Tibial artery (tissue), 4 donors: Measurements from ENCODE around the gene TAOK3.
A peak's percentile ranks its signal among the peaks of the same experiment; 100 is the strongest.

Experiments used
- DNase-seq, 2 donors: peaks; one replicate each; pipeline ENCODE4 v3.0.0-alpha.2; 2019
- H3K27ac ChIP-seq, 2 donors: fragments of 200-600 bp; sonication (generic) in 1 of 2; 1 replicate in 1 of 2; 2 replicates in 1 of 2; pipeline ENCODE4 v1.5.1; 2018 to 2019; ENCODE audit warnings: mild to moderate bottlenecking in 1 of 2
- H3K27me3 ChIP-seq, 2 donors: fragments of 200-600 bp; sonication (generic) in 1 of 2; one replicate each; pipeline versions ENCODE4 v1.5.1 to v1.6.0; 2016 to 2019
- H3K36me3 ChIP-seq, 3 donors: fragments of 200-600 bp; sonication (generic) in 2 of 3; one replicate each; pipeline ENCODE4 v1.5.1; 2016 to 2019; ENCODE audit warnings: mild to moderate bottlenecking in 2 of 3
- H3K4me1 ChIP-seq, 4 donors: fragments of 200-600 bp; sonication (generic) in 2 of 4; 1 replicate in 3 of 4; 2 replicates in 1 of 4; pipeline ENCODE4 v1.5.1; 2016 to 2019
- H3K4me3 ChIP-seq, 2 donors: fragments of 200-600 bp; sonication (generic) in 1 of 2; 1 replicate in 1 of 2; 2 replicates in 1 of 2; pipeline ENCODE4 v1.5.1; 2018 to 2019; ENCODE audit warnings: mild to moderate bottlenecking in 2 of 2
- H3K9me3 ChIP-seq, 3 donors: fragments of 200-600 bp; sonication (generic) in 1 of 3; one replicate each; pipeline ENCODE4 v1.5.1; 2016 to 2019
- intact Hi-C: fragments of 100-400 bp; cut with DNase I; formaldehyde crosslinking; loops from one replicate; pipeline ENCODE4 v1.15.0; 2023; ENCODE audit warnings: low total_unique reads
- TF ChIP-seq, protein P1 (sequence below), 2 experiments: fragments of 200-600 bp in 1 of 2; fragments of 450-650 bp in 1 of 2; IDR thresholded peaks; one replicate each; pipeline ENCODE4 v1.5.1; 2017 to 2019; ENCODE audit warnings: antibody characterized with exemption in 2 of 2, mild to moderate bottlenecking in 1 of 2, moderate library complexity in 1 of 2

The TAOK3 gene

DNA sequence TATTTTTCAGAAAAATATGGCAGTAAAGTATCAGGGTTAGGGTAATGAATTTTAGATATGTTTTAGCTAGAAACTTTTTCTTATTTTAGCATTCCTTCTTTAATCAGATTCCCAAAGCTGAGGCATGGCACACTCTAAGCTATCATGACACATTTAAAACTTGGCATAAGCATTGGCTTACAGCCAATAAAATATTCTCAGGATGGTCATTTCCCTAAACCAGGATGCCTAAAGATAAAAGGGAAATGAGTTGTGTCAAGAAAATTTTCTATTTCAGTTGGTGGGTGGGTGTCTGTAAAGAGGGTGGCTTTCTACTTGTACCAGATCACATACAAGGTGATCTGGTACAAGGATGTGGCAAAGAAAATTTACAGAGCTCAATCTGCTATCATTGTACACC is 189.0 kb downstream of the TAOK3 start:
- DNase-seq: no peak
- no peak overlapping the region for H3K4me3 ChIP-seq
- TF ChIP-seq, protein P1, sequence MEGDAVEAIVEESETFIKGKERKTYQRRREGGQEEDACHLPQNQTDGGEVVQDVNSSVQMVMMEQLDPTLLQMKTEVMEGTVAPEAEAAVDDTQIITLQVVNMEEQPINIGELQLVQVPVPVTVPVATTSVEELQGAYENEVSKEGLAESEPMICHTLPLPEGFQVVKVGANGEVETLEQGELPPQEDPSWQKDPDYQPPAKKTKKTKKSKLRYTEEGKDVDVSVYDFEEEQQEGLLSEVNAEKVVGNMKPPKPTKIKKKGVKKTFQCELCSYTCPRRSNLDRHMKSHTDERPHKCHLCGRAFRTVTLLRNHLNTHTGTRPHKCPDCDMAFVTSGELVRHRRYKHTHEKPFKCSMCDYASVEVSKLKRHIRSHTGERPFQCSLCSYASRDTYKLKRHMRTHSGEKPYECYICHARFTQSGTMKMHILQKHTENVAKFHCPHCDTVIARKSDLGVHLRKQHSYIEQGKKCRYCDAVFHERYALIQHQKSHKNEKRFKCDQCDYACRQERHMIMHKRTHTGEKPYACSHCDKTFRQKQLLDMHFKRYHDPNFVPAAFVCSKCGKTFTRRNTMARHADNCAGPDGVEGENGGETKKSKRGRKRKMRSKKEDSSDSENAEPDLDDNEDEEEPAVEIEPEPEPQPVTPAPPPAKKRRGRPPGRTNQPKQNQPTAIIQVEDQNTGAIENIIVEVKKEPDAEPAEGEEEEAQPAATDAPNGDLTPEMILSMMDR (IDR thresholded peaks at IDR 0.05): no peak
- no peaks in the 10 kb centered on the region for H3K9me3 ChIP-seq
- intact Hi-C loops: loop anchor here (2.0 kb wide), 1 partner anchor 193 kb away; the partner anchor contains the start of gene SUDS3
- no peaks in the 10 kb centered on the region for H3K27me3 ChIP-seq
- H3K27ac ChIP-seq: no peak overlapping the region
- peaks cover 12 to 25% (median 14%) of the 10 kb centered on the region in 3 donors for H3K36me3 ChIP-seq
- peaks cover 0 to 24% (median 11%) of the 10 kb centered on the region in 4 donors for H3K4me1 ChIP-seq

DNA sequence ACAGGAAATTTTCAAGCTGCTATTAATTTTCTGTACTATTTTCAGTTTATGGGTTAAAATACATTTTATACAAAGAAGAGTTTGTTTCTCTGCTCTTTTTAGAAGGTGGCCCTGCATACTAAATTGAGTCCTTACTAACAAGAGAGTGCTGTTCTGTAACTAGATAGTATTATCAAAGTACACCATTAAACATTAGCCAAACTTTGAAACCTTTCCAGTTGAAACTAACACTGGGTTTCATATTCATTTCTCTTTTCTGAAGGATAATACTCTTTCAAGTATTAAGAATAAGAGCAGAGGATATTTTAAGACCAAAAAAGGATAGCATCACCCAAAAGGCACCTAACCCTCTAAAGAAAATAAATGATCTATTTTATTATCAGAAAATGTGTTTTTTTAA is 189.6 kb downstream of the TAOK3 start:
- no peak for DNase-seq
- Histone ChIP-seq H3K4me1 (peaks cover 0 to 18% (median 9%) of the 10 kb centered on the region in 4 donors), H3K4me3 (no peak overlapping the region), H3K27me3 (no peaks in the 10 kb centered on the region), H3K27ac (no peak overlapping the region), H3K9me3 (no peaks in the 10 kb centered on the region), H3K36me3 (peaks cover 14 to 30% (median 17%) of the 10 kb centered on the region in 3 donors)
- intact Hi-C loops: no loop called here
- TF ChIP-seq, protein P1 (IDR thresholded peaks at IDR 0.05): no peak

DNA sequence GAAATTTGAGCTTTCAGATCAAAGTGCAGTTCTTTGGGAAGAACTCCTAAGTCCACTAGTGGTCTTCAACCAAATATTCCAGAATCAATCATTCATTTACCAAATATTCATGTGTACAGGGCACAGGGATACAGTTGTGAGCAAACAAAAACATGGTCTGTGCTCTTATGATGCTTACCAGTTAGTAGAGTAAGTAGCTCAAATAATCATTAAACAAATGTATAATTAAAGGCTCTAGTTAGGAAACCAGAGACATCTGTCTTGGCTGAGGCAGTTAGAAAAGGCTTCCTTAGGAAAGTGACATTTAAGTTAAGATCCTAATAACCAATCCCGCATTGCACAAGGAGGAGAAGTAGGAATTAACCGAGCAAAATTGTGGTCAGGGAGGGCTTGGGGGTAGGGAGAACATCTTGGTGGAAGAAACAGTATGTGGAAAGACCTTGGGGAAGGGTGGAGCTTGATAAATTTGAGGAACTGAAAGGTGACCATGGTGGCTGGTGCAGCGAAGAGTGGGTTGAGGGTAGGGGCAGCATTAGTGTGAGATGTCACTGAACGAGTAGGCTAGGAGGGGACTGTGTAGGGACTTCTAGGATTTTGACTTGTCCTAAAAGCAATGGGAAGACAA is 196.8 kb downstream of the TAOK3 start:
- DNase-seq: no peak
- H3K4me3 ChIP-seq: no peak overlapping the region
- no peaks in the 10 kb centered on the region for H3K9me3 ChIP-seq
- no peaks in the 10 kb centered on the region for H3K4me1 ChIP-seq
- H3K27ac ChIP-seq: no peak overlapping the region
- intact Hi-C loops: no loop called here
- H3K27me3 ChIP-seq: no peaks in the 10 kb centered on the region
- peaks cover 51 to 96% (median 76%) of the 10 kb centered on the region in 3 donors for H3K36me3 ChIP-seq
- TF ChIP-seq, protein P1 (IDR thresholded peaks at IDR 0.05): no peak

DNA sequence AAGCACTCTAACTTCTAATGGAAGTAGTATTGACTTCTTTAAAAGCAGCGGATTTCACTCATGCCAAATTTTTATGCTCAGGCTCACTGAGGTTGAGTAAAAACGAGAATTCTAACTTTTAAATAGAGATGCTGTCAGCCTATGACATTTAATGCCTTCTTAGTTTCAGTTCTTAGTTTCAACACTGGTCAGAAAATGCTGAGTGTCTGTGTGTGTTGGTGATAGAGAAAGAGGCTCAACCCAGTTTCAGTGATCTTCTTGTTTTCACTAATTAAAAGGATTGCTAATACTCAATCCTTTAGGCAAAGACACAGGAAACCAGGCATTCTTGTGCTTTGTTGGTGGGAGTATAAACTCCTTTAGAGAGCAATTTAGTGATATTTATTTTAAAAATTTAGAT is 205.8 kb downstream of the TAOK3 start:
- DNase-seq: no peak
- no peaks in the 10 kb centered on the region for H3K27me3 ChIP-seq
- H3K4me3 ChIP-seq: no peak overlapping the region
- no peak overlapping the region for H3K27ac ChIP-seq
- H3K36me3 ChIP-seq: peaks cover 23 to 66% (median 35%) of the 10 kb centered on the region in 3 donors
- no peaks in the 10 kb centered on the region for H3K4me1 ChIP-seq
- H3K9me3 ChIP-seq: no peaks in the 10 kb centered on the region
- TF ChIP-seq, protein P1 (IDR thresholded peaks at IDR 0.05): no peak
- intact Hi-C loops: no loop called here

DNA sequence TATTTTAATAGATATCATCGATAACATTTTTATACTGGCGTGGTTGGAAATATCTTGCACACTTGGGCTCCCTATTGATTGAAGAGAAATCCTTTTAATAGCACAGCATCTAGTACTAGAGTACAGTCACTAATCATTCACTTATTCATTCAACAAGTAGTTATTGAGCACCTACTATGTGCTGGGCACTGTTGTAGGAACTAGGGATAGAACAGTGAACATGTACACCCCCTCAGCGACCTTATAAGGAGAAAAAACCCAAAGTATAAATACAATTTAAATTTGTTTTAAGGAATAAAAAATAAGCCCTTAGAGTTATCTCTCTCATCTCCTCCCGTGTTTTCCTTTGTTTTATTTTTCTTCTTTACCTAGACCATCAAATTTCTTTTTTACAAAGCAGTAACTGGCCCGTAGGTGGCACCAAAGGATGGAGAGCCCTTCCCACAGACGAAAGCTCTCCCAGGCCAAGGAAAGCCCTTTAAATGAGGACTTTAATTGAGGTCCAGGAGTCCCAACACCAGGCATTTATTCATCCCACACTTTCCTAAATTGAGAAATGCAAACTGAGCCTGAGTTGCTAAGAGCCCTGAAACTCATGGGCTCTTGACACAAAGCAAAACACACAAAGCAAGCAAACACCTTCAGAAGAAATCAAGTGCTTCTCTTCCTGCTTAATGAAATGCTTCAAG is 207.8 kb downstream of the TAOK3 start:
- Histone ChIP-seq H3K4me3 (no peak overlapping the region), H3K27me3 (no peaks in the 10 kb centered on the region), H3K36me3 (peaks cover 23 to 66% (median 37%) of the 10 kb centered on the region in 3 donors), H3K9me3 (no peaks in the 10 kb centered on the region), H3K4me1 (no peaks in the 10 kb centered on the region), H3K27ac (no peak overlapping the region)
- TF ChIP-seq, protein P1 (IDR thresholded peaks at IDR 0.05): peak in 1 of 2 experiments; percentile 23
- no peak for DNase-seq
- intact Hi-C loops: no loop called here
